Panc1 (cell line): ENCODE results near the gene CXCR3. TPM values are rescaled to one million over a fixed set of nuclear protein-coding genes. Genes with fewer than 3 reads are reported as not detected.
"Not testable (repeated sequence)": the region's sequence is repeated elsewhere in the genome, so short reads cannot be mapped to it uniquely, and the experiment has no call there.

ENCODE experiments used
- ATAC-seq: fragments of 200-7000 bp; cut with Tn5 transposase; 2 replicates; pipeline ENCODE4 v1.9.1; 2020; ENCODE audit warnings: mild to moderate bottlenecking, moderate library complexity
- BruUV-seq: library from RNA; stranded (reverse); fragments of 400-500 nt; replicated peaks from 2 replicates; lab custom pipeline; 2021; lab: Mats Ljungman, UMichigan
- CTCF ChIA-PET: fragments of 300-600 bp; sonication (Branson Sonifier 250); formaldehyde crosslinking; loops from one replicate; lab custom pipeline; 2022; ENCODE audit warnings: antibody characterized with exemption; lab: Charles Lee
- POLR2A ChIA-PET: fragments of 300-600 bp; sonication (Branson Sonifier 250); formaldehyde crosslinking; loops from one replicate; lab custom pipeline; 2022; ENCODE audit warnings: antibody characterized with exemption; lab: Charles Lee
- DNase-seq: peaks from one replicate; pipeline ENCODE4 v3.0.0-alpha.2; 2010; ENCODE audit warnings: low read depth, low spot score
- H3K27ac ChIP-seq: 2 replicates; pipeline ENCODE4 v1.5.1; 2011; ENCODE audit warnings: mild to moderate bottlenecking, low read length, inconsistent platforms
- H3K27me3 ChIP-seq: fragments of 200-500 bp; sonication (Bioruptor generic); 2 replicates; pipeline ENCODE4 v1.6.0; 2014; ENCODE audit warnings: low read length, inconsistent platforms; ENCODE audit not compliant: control insufficient read depth, insufficient read depth
- H3K36me3 ChIP-seq: fragments of 200-500 bp; sonication (Bioruptor generic); 2 replicates; pipeline ENCODE4 v1.5.1; 2014; ENCODE audit warnings: inconsistent platforms, mild to moderate bottlenecking, low read length, moderate library complexity; ENCODE audit not compliant: control insufficient read depth, insufficient read depth
- H3K4me1 ChIP-seq: 2 replicates; pipeline ENCODE4 v1.5.1; 2011; ENCODE audit warnings: inconsistent platforms, mild to moderate bottlenecking, low read length, moderate library complexity; ENCODE audit not compliant: control insufficient read depth, insufficient read depth
- H3K4me3 ChIP-seq, 2 experiments: 2 replicates each; pipeline ENCODE4 v1.5.1; 2011 to 2012; ENCODE audit warnings: low read depth in 2 of 2, low read length in 2 of 2, mild to moderate bottlenecking in 2 of 2, inconsistent platforms in 1 of 2, moderate library complexity in 1 of 2
- H3K9me3 ChIP-seq: fragments of 200-500 bp; sonication (Bioruptor generic); 2 replicates; pipeline ENCODE4 v1.5.1; 2014; ENCODE audit warnings: low read depth, mild to moderate bottlenecking, inconsistent platforms, low read length, moderate library complexity; ENCODE audit not compliant: control insufficient read depth, insufficient read depth
- POLR2AphosphoS5 ChIP-seq: IDR thresholded peaks from 2 replicates; pipeline ENCODE4 v1.6.1; 2012; ENCODE audit warnings: mild to moderate bottlenecking, low read depth, low read length, moderate library complexity
- SIN3A ChIP-seq: IDR thresholded peaks from 2 replicates; pipeline ENCODE4 v1.6.1; 2012; ENCODE audit warnings: low read depth, mild to moderate bottlenecking, low read length, moderate library complexity, borderline replicate concordance; ENCODE audit not compliant: insufficient read depth
- TCF7L2 ChIP-seq: IDR thresholded peaks from 2 replicates; pipeline ENCODE4 v1.6.1; 2011; ENCODE audit warnings: mild to moderate bottlenecking, low read depth, low read length, inconsistent platforms
- in situ Hi-C: cut with HindIII; loops from 2 replicates; pipeline ENCODE4 v1.10.0; 2016; ENCODE audit warnings: low sequenced_read_pairs, low pct_unique_long_range_greater_than_20kb
- intact Hi-C: fragments of 100-400 bp; cut with micrococcal nuclease; formaldehyde crosslinking; loops from one replicate; pipeline ENCODE4 v1.10.0; 2022; ENCODE audit not compliant: unreplicated experiment
- total RNA-seq: library from RNA; stranded (reverse); gene quantifications from one replicate; pipeline ENCODE4 v1.2.1, GENCODE V29; 2021; ENCODE audit not compliant: unreplicated experiment
- TF ChIP-seq, protein P1 (sequence below), 2 experiments: IDR thresholded peaks; 2 replicates each; pipeline ENCODE4 v1.6.1; 2011 to 2012; ENCODE audit warnings: low read depth in 2 of 2, control low read depth in 1 of 2, low read length in 1 of 2, mild to moderate bottlenecking in 1 of 2, moderate library complexity in 1 of 2; ENCODE audit not compliant: insufficient read depth in 1 of 2
- TF ChIP-seq, protein P2 (sequence below): fragments of 450-650 bp; IDR thresholded peaks from 2 replicates; pipeline ENCODE4 v1.5.1; 2017; ENCODE audit warnings: mild to moderate bottlenecking

CXCR3 gene
- total RNA-seq, 1 experiment from 2014 or later = not detected

DNA sequence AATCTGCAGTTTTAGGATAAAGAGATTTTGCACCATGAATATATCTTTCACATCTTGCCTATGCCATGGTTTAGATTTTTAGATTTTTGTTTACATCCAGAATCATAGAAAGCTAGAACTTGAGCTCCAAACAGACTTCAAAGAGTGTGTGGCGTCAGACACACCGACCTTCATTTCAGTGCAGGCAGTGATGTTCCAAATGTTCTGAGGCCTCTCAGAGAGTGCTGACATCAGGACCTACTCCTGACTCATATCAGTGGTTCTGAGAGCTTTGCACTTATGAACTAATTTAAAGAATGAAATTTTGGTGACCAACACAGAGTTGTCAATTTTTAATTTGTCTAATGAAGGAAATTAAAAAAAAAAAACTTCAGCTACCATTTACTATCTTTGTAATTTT, 18.3 kb downstream of the CXCR3 start:
- Histone ChIP-seq H3K27me3 (no peaks in the 10 kb centered on the region), H3K4me1 (no peaks in the 10 kb centered on the region), H3K9me3 (no peaks in the 10 kb centered on the region), H3K36me3 (peaks cover 6% of the 10 kb centered on the region), H3K27ac (no peak overlapping the region), H3K4me3 (no peak overlapping the region)
- ATAC-seq = no peak
- intact Hi-C loops (no loop called here), in situ Hi-C loops (no loop called here)
- DNase-seq = no peak
- TF ChIP-seq SIN3A (no peak), POLR2AphosphoS5 (no peak), TCF7L2 (no peak)
- TF ChIP-seq, protein P1, sequence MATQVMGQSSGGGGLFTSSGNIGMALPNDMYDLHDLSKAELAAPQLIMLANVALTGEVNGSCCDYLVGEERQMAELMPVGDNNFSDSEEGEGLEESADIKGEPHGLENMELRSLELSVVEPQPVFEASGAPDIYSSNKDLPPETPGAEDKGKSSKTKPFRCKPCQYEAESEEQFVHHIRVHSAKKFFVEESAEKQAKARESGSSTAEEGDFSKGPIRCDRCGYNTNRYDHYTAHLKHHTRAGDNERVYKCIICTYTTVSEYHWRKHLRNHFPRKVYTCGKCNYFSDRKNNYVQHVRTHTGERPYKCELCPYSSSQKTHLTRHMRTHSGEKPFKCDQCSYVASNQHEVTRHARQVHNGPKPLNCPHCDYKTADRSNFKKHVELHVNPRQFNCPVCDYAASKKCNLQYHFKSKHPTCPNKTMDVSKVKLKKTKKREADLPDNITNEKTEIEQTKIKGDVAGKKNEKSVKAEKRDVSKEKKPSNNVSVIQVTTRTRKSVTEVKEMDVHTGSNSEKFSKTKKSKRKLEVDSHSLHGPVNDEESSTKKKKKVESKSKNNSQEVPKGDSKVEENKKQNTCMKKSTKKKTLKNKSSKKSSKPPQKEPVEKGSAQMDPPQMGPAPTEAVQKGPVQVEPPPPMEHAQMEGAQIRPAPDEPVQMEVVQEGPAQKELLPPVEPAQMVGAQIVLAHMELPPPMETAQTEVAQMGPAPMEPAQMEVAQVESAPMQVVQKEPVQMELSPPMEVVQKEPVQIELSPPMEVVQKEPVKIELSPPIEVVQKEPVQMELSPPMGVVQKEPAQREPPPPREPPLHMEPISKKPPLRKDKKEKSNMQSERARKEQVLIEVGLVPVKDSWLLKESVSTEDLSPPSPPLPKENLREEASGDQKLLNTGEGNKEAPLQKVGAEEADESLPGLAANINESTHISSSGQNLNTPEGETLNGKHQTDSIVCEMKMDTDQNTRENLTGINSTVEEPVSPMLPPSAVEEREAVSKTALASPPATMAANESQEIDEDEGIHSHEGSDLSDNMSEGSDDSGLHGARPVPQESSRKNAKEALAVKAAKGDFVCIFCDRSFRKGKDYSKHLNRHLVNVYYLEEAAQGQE (IDR thresholded peaks at IDR 0.05; ENCODE audit: insufficient read depth in 1 of 2, low read depth in 2 of 2, low read length in 1 of 2) = no peak
- TF ChIP-seq, protein P2, sequence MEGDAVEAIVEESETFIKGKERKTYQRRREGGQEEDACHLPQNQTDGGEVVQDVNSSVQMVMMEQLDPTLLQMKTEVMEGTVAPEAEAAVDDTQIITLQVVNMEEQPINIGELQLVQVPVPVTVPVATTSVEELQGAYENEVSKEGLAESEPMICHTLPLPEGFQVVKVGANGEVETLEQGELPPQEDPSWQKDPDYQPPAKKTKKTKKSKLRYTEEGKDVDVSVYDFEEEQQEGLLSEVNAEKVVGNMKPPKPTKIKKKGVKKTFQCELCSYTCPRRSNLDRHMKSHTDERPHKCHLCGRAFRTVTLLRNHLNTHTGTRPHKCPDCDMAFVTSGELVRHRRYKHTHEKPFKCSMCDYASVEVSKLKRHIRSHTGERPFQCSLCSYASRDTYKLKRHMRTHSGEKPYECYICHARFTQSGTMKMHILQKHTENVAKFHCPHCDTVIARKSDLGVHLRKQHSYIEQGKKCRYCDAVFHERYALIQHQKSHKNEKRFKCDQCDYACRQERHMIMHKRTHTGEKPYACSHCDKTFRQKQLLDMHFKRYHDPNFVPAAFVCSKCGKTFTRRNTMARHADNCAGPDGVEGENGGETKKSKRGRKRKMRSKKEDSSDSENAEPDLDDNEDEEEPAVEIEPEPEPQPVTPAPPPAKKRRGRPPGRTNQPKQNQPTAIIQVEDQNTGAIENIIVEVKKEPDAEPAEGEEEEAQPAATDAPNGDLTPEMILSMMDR = no peak
- CTCF ChIA-PET = interaction anchor here (0.6 kb wide), 1 partner anchor 11 kb away, joined by 3 read pairs; no protein-coding TSS in a partner anchor
- no TSS peak for BruUV-seq
- POLR2A ChIA-PET = no interaction called here

DNA sequence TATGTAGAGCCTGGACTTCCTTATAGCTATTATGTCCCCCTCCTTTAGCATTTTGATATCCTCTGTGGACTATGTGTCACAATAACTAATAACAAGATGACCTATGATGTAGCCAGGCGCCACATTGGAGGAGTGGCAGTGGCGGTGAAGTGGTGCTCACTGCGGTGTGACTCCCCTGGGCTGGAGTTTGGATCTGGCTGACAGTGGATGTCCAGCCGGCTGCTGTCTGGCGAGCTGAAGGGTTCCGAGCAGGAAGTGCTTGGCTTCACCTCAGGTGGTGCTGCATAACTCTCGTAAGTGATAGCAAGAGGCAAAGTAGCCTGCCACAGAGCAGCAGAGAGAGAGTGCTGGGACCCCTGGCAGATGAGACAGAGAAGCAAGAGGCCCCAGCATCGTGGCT, 25.1 kb downstream of the CXCR3 start:
- H3K36me3 ChIP-seq, H3K4me1 ChIP-seq, H3K9me3 ChIP-seq, H3K27ac ChIP-seq, ATAC-seq, POLR2A ChIA-PET, DNase-seq, intact Hi-C loops, BruUV-seq, H3K4me3 ChIP-seq, H3K27me3 ChIP-seq, in situ Hi-C loops: not testable (repeated sequence)
- CTCF ChIA-PET = interaction anchor here (0.6 kb wide), 1 partner anchor 11 kb away, joined by 15 read pairs; no protein-coding TSS in a partner anchor

DNA sequence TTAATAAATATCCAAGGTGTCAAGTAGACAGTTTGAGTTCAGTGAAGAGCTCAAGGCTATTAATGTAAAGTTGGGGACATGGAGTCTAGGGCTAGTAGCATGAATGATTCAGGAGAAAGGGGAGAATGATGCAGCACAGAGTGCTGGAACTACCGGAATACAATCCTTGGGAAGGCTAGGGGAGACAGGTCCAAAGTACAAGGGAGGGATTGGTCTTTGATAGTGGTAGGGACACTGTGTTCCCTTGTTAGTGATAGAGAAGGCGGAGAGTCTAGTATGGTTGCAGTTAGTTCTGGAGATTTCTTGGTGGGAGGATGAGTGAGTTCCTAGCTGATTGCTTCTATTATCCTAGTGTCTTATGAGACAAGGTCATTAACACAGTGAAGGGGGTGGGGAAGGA, 31.4 kb downstream of the CXCR3 start:
- no peaks in the 10 kb centered on the region for H3K4me1 ChIP-seq
- no peak for DNase-seq
- POLR2A ChIA-PET = no interaction called here
- no peak overlapping the region for H3K27ac ChIP-seq
- CTCF ChIA-PET = no interaction called here
- in situ Hi-C loops = no loop called here
- intact Hi-C loops = no loop called here
- H3K27me3 ChIP-seq = no peaks in the 10 kb centered on the region
- no peak overlapping the region for H3K4me3 ChIP-seq
- no peaks in the 10 kb centered on the region for H3K9me3 ChIP-seq
- no peak for ATAC-seq
- TF ChIP-seq, protein P1 (IDR thresholded peaks at IDR 0.05; ENCODE audit: insufficient read depth in 1 of 2, low read depth in 2 of 2, low read length in 1 of 2) = no peak
- TF ChIP-seq, protein P2 = no peak
- TF ChIP-seq TCF7L2 = no peak
- no peak for TF ChIP-seq SIN3A
- TF ChIP-seq POLR2AphosphoS5 = no peak
- BruUV-seq = no TSS peak
- H3K36me3 ChIP-seq = no peaks in the 10 kb centered on the region; the same call in 1 of the 2 replicates
